DOHH2 (cell line): ENCODE measurements around the gene SSTR4.

Source experiments
- H3F3A ChIP-seq: fragments of 200-600 bp; sonication (generic), shearing (Covaris generic); 2 replicates; pipeline ENCODE4 v1.6.0; 2016; ENCODE audit warnings: antibody characterized with exemption, mild to moderate bottlenecking; ENCODE audit not compliant: control insufficient read depth, insufficient read depth
- H3K27ac ChIP-seq: fragments of 200-600 bp; sonication (generic); 2 replicates; pipeline ENCODE4 v1.5.1; 2014; ENCODE audit warnings: low read depth, mild to moderate bottlenecking, low read length, moderate library complexity
- H3K27me3 ChIP-seq: fragments of 200-600 bp; sonication (generic); 2 replicates; pipeline ENCODE4 v1.6.1; 2014; ENCODE audit warnings: mild to moderate bottlenecking, low read length, mixed read lengths; ENCODE audit not compliant: control insufficient read depth
- H3K36me3 ChIP-seq: fragments of 200-600 bp; sonication (generic); 2 replicates; pipeline ENCODE4 v1.6.1; 2014; ENCODE audit warnings: mild to moderate bottlenecking, low read length, moderate library complexity, mixed read lengths; ENCODE audit not compliant: control insufficient read depth
- H3K4me1 ChIP-seq: fragments of 200-600 bp; sonication (generic); 2 replicates; pipeline ENCODE4 v1.6.1; 2014; ENCODE audit warnings: mild to moderate bottlenecking, low read length, mixed read lengths; ENCODE audit not compliant: control insufficient read depth
- H3K4me2 ChIP-seq: fragments of 200-600 bp; sonication (generic); 2 replicates; pipeline ENCODE4 v1.6.0; 2014; ENCODE audit warnings: mild to moderate bottlenecking, low read length, moderate library complexity
- H3K4me3 ChIP-seq: fragments of 200-600 bp; sonication (generic); 2 replicates; pipeline ENCODE4 v1.5.1; 2014; ENCODE audit warnings: mild to moderate bottlenecking, low read length, mixed read lengths
- H3K79me2 ChIP-seq: fragments of 200-600 bp; sonication (generic); 2 replicates; pipeline ENCODE4 v1.6.1; 2014; ENCODE audit warnings: mild to moderate bottlenecking, low read length, mixed read lengths; ENCODE audit not compliant: control insufficient read depth
- H3K9me2 ChIP-seq: fragments of 200-600 bp; sonication (generic); replicated peaks from 2 replicates; pipeline ENCODE4 v1.6.1; 2014; ENCODE audit warnings: mild to moderate bottlenecking, low read length, mixed read lengths; ENCODE audit not compliant: control insufficient read depth
- H3K9me3 ChIP-seq: fragments of 200-600 bp; sonication (generic); 2 replicates; pipeline ENCODE4 v1.6.1; 2014; ENCODE audit warnings: antibody characterized with exemption, low read length, mixed read lengths; ENCODE audit not compliant: control insufficient read depth, insufficient read depth
- H4K20me1 ChIP-seq: fragments of 200-600 bp; sonication (generic); 2 replicates; pipeline ENCODE4 v1.6.0; 2014; ENCODE audit warnings: low read depth, mild to moderate bottlenecking, antibody characterized with exemption, low read length, moderate library complexity; ENCODE audit not compliant: control insufficient read depth, insufficient read depth
- CTCF ChIP-seq: fragments of 200-600 bp; sonication (generic); IDR thresholded peaks from one replicate; pipeline ENCODE4 v1.5.1; 2014; ENCODE audit warnings: antibody characterized with exemption, mild to moderate bottlenecking, low read depth, low read length; ENCODE audit not compliant: poor library complexity, severe bottlenecking
- EZH2phosphoT487 ChIP-seq: fragments of 200-600 bp; sonication (generic); IDR thresholded peaks from 2 replicates; pipeline ENCODE4 v1.6.1; 2017; ENCODE audit warnings: borderline replicate concordance, mild to moderate bottlenecking, antibody characterized with exemption, low read length, moderate library complexity, mixed read lengths

The SSTR4 gene

GRCh38 chr20:23032056-23032749, 2.9 kb upstream of the SSTR4 start:
- Histone ChIP-seq H3K9me2 (no peaks in the 10 kb centered on the region), H3F3A (no peaks in the 10 kb centered on the region), H3K27ac (no peak overlapping the region), H3K4me1 (no peaks in the 10 kb centered on the region), H4K20me1 (no peaks in the 10 kb centered on the region), H3K79me2 (no peaks in the 10 kb centered on the region), H3K9me3 (peaks cover 3% of the 10 kb centered on the region; the same call in 1 of the 2 replicates), H3K4me2 (no peak overlapping the region), H3K4me3 (no peak overlapping the region), H3K36me3 (no peaks in the 10 kb centered on the region), H3K27me3 (no peaks in the 10 kb centered on the region)
- TF ChIP-seq EZH2phosphoT487 (no peak), CTCF (no peak)

- Histone ChIP-seq H3K9me3 (peaks cover 3% of the 10 kb centered on the region; the same call in 1 of the 2 replicates), H3K4me3 (no peak overlapping the region), H3K27me3 (no peaks in the 10 kb centered on the region), H3K27ac (no peak overlapping the region), H3F3A (no peaks in the 10 kb centered on the region), H3K9me2 (no peaks in the 10 kb centered on the region), H3K4me1 (no peaks in the 10 kb centered on the region), H3K79me2 (no peaks in the 10 kb centered on the region), H3K36me3 (no peaks in the 10 kb centered on the region), H4K20me1 (no peaks in the 10 kb centered on the region), H3K4me2 (no peak overlapping the region)
- TF ChIP-seq EZH2phosphoT487 (no peak), CTCF (no peak)
Observed at GRCh38 chr20:23032750-23033078, 2.4 kb upstream of the SSTR4 start.

GRCh38 chr20:23033918-23034317, 1.2 kb upstream of the SSTR4 start:
- Histone ChIP-seq H3K4me3 (no peak overlapping the region), H3K27me3 (no peaks in the 10 kb centered on the region), H3K27ac (no peak overlapping the region), H3K9me3 (peaks cover 3% of the 10 kb centered on the region; the same call in 1 of the 2 replicates), H3K36me3 (no peaks in the 10 kb centered on the region), H3K4me1 (no peaks in the 10 kb centered on the region), H3K79me2 (no peaks in the 10 kb centered on the region), H3K9me2 (no peaks in the 10 kb centered on the region), H4K20me1 (no peaks in the 10 kb centered on the region), H3K4me2 (no peak overlapping the region), H3F3A (no peaks in the 10 kb centered on the region)
- TF ChIP-seq CTCF (no peak), EZH2phosphoT487 (no peak)
